ENCODE data around the gene POLE. TPM values are rescaled to one million over a fixed set of nuclear protein-coding genes. Genes with fewer than 3 reads are reported as not detected.

POLE gene
- total RNA-seq, 4 donors from 2014 or later = 19.2 to 28.1 (median 23.9) TPM

DNA sequence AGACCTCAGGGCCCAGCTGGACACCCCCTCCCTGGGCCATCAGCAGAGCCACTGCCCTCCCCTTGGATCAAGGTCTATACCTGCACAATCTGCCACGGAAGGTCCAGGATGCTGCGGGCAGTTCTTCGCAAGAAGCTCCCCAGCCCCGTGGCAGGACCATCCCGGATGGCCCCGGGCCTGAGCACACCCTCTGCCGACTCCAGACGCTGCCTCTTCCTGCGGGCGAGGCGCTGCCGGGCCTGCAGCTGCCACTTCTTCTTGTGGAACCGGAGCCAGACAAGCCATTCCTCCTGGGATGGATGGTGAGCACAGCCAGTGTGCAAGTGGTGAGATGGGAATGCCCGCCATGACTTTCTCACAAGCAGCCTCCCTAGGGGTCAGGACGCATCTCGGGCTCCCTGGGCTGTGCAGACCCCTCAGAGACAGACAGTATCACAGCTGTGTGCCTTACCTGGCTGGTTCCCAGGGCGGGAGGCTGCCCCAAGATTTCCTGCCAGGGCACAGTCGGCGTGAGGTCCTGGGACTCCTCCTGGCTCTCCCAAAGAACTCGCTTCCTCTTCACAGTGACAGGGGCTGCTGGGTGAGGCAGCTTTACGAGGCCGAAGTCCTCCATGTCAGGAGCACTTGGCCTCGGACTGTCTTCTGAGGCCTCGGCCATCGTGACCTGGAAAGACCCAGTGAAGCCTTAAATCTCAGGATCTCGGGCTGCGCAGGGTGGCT lies 37.8 kb downstream of the POLE start:
- Histone ChIP-seq H3K4me3 (replicated peaks in 1 of 3) (no peak overlapping the region), H3K27me3 (no peaks in the 10 kb centered on the region), H3K36me3 (peaks cover 0 to 21% of the 10 kb centered on the region in 2 donors), H3K4me1 (no peaks in the 10 kb centered on the region), H3K27ac (no peak overlapping the region), H3K9me3 (no peaks in the 10 kb centered on the region)
- 93 to 95% methylated on average over 9 to 20 of the region's 27 CpGs for whole genome bisulfite sequencing, 2 donors
- TF ChIP-seq, protein P1, sequence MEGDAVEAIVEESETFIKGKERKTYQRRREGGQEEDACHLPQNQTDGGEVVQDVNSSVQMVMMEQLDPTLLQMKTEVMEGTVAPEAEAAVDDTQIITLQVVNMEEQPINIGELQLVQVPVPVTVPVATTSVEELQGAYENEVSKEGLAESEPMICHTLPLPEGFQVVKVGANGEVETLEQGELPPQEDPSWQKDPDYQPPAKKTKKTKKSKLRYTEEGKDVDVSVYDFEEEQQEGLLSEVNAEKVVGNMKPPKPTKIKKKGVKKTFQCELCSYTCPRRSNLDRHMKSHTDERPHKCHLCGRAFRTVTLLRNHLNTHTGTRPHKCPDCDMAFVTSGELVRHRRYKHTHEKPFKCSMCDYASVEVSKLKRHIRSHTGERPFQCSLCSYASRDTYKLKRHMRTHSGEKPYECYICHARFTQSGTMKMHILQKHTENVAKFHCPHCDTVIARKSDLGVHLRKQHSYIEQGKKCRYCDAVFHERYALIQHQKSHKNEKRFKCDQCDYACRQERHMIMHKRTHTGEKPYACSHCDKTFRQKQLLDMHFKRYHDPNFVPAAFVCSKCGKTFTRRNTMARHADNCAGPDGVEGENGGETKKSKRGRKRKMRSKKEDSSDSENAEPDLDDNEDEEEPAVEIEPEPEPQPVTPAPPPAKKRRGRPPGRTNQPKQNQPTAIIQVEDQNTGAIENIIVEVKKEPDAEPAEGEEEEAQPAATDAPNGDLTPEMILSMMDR (IDR thresholded peaks at IDR 0.05) = no peak
- no peak for TF ChIP-seq POLR2A (IDR thresholded peaks at IDR 0.05)
- DNase-seq = no peak
- intact Hi-C loops (cut with DNase I) = no loop called here

DNA sequence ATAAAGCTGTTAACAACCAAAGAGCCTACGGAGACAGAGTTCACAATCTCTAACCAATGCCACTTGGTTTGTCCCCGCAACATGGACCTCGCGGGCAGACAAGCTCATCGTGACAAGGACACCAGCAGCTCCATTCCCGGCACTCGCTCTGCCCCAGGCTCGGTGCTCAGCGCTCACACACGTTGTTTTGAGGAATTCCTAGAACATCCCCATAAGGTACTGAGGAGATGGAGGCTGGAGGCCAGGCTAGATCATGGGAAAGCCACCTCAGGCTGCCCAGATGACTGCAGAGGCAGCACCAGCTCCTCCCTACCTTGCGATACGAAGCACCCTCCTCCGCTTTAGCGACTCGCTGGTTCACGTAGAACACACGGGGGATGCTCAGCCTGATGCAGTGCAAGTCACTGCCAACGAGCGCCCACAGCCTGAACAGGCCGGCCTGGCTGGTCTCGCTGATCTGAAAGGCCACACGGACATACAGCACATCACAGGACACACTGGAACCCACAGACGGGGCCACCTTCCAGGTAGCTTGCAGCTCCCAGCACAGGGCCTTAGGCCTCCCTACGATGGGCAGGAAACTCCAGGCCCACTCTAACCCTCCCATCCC lies 38.4 kb downstream of the POLE start:
- WGBS, 2 donors = 95 to 97% methylated on average over 23 of the region's 24 CpGs
- Histone ChIP-seq H3K36me3 (peaks cover 0 to 20% of the 10 kb centered on the region in 2 donors), H3K9me3 (no peaks in the 10 kb centered on the region), H3K27ac (no peak overlapping the region), H3K4me3 (replicated peaks in 1 of 3) (no peak overlapping the region), H3K27me3 (no peaks in the 10 kb centered on the region), H3K4me1 (no peaks in the 10 kb centered on the region)
- TF ChIP-seq, protein P1 (IDR thresholded peaks at IDR 0.05) = no peak
- no peak for TF ChIP-seq POLR2A (IDR thresholded peaks at IDR 0.05)
- intact Hi-C loops (cut with DNase I) = no loop called here
- DNase-seq = no peak

DNA sequence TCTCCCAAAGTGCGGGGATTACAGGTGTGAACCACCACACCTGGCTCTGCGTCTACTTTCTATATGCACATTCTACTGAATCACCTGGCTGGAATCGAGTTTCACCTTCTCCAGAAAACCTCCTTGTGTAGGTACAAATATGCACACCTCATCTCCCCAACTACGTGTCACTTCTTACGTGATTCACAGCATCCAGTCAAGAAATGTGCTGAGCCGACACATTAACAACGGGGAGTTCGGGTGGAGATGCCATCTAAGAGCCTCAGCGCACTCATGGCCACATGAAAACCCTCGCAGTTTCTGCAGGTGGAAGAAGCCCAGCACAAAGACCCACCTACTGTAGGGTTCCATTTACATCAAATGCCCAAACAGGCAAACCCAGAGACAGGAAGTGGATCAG lies 39.3 kb downstream of the POLE start:
- Histone ChIP-seq H3K27ac (no peak overlapping the region), H3K4me1 (no peaks in the 10 kb centered on the region), H3K36me3 (peaks cover under 1 to 25% of the 10 kb centered on the region in 2 donors), H3K4me3 (replicated peaks in 1 of 3) (no peak overlapping the region), H3K27me3 (no peaks in the 10 kb centered on the region), H3K9me3 (no peaks in the 10 kb centered on the region)
- intact Hi-C loops (cut with DNase I) = no loop called here
- TF ChIP-seq, protein P1 (IDR thresholded peaks at IDR 0.05) = no peak
- TF ChIP-seq POLR2A (IDR thresholded peaks at IDR 0.05) = no peak
- DNase-seq = no peak
- WGBS, 2 donors = 94 to 99% methylated on average over 10 of the region's 10 CpGs

DNA sequence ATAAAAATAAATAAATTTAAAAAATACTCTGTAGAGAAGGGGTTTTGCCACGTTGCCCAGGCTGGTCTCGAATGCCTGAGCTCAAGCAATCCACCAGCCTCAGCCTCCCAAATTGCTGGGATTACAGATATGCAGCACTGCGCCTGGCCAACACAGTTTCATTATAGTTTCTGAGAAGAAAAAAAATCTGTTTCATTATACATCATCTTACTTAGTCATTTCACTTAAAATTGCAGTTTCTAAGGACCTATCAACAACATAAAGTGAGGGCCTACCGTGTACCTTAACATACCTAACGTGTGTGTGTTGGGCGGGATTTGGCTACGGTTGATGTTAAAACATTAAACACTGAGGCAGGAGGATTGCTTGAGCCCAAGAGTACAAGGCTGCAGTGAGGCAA lies 40.3 kb downstream of the POLE start:
- Histone ChIP-seq H3K27me3 (no peaks in the 10 kb centered on the region), H3K9me3 (no peaks in the 10 kb centered on the region), H3K4me1 (no peaks in the 10 kb centered on the region), H3K27ac (no peak overlapping the region), H3K4me3 (replicated peaks in 1 of 3) (no peak overlapping the region), H3K36me3 (peaks cover 9 to 27% of the 10 kb centered on the region in 2 donors)
- intact Hi-C loops (cut with DNase I) = no loop called here
- WGBS, 2 donors = 96 to 97% methylated on average over 7 of the region's 7 CpGs
- no peak for DNase-seq
- TF ChIP-seq, protein P1 (IDR thresholded peaks at IDR 0.05) = no peak
- TF ChIP-seq POLR2A (IDR thresholded peaks at IDR 0.05) = no peak

Data from thyroid gland (tissue), 4 donors.